ENCODE results near the gene MVP.

DNA sequence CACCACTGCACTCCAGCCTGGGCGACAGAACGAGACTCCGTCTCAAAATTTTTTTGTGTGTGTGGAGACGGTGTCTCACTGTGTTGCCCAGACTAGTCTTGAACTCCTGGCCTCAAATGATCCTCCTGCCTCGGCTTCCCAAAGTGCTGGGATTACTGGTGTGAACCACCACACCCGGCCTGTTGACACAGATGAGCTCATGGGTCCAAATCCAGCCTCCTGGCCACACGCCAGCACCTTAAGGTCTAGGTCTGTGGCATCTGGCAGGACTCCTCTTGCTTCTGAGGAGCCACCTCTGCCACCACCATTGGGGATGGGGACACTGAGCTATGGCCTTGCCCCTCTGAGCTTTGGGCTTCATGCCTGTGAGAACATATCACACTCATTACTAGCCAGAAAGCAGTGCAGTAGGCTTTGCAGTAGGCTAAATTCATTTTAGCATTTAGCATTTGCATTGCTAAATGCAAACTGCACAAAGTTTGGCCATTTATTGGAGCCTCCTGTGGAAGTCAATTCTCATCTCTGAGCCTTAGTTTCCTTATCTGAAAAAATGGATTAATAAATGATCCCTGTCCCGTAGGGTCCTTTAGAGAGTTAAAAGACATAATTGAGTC lies 48.2 kb downstream of the MVP start:
- TF ChIP-seq, protein P1, sequence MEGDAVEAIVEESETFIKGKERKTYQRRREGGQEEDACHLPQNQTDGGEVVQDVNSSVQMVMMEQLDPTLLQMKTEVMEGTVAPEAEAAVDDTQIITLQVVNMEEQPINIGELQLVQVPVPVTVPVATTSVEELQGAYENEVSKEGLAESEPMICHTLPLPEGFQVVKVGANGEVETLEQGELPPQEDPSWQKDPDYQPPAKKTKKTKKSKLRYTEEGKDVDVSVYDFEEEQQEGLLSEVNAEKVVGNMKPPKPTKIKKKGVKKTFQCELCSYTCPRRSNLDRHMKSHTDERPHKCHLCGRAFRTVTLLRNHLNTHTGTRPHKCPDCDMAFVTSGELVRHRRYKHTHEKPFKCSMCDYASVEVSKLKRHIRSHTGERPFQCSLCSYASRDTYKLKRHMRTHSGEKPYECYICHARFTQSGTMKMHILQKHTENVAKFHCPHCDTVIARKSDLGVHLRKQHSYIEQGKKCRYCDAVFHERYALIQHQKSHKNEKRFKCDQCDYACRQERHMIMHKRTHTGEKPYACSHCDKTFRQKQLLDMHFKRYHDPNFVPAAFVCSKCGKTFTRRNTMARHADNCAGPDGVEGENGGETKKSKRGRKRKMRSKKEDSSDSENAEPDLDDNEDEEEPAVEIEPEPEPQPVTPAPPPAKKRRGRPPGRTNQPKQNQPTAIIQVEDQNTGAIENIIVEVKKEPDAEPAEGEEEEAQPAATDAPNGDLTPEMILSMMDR (conservative IDR thresholded peaks at IDR 0.05), result no peak
- TF ChIP-seq ZFX (IDR thresholded peaks at IDR 0.05), result no peak
